KG1 (cell line): ENCODE data around the gene IL1R1.
A peak's percentile ranks its signal among the peaks of the same experiment; 100 is the strongest.
"Not testable (repeated sequence)": the region's sequence is repeated elsewhere in the genome, so short reads cannot be mapped to it uniquely, and the experiment has no call there.

ENCODE experiments used
- DNase-seq: peaks from one replicate; lab custom pipeline; 2025; lab: John Stamatoyannopoulos, UW

Gene IL1R1, protein sequence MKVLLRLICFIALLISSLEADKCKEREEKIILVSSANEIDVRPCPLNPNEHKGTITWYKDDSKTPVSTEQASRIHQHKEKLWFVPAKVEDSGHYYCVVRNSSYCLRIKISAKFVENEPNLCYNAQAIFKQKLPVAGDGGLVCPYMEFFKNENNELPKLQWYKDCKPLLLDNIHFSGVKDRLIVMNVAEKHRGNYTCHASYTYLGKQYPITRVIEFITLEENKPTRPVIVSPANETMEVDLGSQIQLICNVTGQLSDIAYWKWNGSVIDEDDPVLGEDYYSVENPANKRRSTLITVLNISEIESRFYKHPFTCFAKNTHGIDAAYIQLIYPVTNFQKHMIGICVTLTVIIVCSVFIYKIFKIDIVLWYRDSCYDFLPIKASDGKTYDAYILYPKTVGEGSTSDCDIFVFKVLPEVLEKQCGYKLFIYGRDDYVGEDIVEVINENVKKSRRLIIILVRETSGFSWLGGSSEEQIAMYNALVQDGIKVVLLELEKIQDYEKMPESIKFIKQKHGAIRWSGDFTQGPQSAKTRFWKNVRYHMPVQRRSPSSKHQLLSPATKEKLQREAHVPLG

DNA sequence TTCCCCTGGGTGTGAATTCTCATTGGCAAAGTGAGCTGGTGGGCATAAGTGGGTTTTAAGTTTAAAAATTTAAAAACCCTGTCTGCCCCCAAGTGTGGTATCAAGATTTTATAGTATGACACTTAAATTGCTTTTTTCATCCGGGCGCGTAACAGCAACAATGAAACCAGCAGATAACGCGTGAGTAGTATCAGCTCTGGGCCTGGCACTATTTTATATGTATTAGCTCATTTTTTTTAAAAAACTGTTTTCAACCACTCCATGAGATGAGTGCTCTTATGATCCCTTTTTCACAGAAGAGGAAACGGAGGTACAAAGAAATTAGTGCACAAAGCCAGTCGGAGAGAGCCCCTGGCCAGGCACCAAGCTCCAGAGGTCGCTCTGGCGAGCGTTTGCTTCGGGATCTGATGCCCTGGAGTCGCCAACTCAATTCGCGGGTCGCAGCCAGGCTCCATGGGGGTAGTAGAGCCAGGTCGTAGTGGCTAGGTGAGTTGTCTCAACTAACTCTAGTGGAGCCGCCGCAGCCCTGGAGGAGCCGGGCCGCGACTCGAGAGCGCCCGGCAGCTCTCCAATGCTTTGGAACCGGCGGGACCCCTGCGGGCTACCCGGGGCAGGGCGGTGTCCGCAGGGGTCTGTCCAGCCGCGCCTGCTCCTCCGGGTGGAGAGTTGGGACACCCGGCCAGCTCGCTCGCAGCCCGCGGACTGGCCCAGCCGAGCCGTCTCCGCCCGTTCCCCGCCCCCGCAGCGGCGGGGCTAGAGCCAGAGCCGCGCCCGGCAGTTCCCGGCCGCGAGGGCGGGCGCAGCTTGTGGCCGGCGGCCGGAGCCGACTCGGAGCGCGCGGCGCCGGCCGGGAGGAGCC is at the start of gene IL1R1:
IL1R1 (plus strand) TSS at position 777 of the 859 bp plus-strand sequence. CDS start 14,979 bp downstream, outside the sequence.
- no peak for DNase-seq

DNA sequence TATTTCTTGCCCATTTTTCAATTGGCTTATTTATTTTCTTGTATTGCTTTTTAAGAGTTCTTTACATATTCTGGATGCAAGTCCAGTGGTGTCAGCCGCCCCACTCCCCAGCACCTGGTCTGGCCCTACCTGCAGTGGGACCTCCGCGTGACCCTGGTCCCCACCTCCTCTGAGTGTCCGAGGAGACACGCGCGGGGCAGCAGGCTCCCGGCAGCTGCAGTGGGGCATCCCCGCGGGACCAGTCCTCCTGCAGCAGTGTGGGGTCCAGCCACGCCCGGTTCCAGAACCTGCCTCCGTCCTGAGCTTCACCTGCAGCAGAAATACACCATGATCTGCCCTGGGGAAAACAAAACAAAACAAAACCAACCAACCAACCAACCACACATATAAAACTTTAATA is 48.9 kb upstream of the IL1R1 start:
- DNase-seq, result no peak

DNA sequence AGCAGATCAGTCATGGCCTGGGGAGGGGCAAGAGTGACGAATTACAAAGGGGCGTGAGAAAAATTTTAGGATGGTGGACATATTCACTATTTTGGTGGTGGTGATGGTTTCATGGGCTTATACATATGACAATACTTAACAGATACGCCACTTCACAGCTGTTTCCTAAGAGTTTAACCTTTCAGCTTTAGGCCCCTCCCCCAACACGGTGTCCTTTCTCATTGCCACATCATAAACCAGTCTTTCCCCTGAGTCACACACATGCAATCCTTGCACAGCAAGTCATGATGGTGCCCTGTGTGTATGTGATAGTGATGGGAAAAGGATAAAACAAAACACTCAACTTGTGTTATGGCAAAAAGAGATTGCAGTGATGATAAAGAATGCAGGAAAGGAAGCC is 47.6 kb upstream of the IL1R1 start:
- no peak for DNase-seq

DNA sequence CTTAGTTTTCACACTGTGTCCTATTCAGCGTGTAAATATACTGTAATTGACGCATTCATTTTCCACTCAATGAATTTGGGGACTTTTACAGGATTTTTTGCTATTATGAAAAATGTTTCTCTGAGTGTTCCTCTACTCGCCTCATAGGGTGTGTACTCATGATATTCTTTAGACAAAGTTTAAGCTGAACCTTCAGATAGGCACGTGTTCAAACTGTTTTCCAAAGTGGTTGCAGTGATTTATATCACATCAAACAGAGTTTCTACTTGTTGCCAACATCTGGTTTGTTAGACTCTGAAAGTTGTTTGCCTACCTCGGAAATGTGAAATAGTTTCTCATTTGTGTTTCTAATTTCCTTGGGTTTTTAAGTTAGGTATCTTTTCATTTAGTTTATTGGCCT is 46.4 kb upstream of the IL1R1 start:
- DNase-seq, result no peak

DNA sequence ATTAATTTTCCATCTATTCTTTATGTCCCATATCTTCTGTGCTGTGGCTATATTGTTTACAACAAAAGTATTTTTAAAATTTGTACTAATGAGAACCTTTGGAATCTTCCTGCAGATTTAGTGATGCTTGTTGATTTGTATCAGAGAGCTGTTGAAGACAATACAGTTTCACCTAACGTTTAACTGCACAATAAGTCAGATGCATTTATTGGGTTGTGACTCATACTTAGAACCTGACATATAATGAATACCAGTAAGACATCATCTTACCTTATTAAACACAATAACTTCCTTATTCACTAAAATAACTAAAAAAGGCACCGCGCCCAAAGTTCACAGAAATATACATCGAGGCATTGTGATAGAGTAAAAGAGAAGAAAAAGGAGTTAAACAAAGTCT is 43.8 kb upstream of the IL1R1 start:
- no peak for DNase-seq

DNA sequence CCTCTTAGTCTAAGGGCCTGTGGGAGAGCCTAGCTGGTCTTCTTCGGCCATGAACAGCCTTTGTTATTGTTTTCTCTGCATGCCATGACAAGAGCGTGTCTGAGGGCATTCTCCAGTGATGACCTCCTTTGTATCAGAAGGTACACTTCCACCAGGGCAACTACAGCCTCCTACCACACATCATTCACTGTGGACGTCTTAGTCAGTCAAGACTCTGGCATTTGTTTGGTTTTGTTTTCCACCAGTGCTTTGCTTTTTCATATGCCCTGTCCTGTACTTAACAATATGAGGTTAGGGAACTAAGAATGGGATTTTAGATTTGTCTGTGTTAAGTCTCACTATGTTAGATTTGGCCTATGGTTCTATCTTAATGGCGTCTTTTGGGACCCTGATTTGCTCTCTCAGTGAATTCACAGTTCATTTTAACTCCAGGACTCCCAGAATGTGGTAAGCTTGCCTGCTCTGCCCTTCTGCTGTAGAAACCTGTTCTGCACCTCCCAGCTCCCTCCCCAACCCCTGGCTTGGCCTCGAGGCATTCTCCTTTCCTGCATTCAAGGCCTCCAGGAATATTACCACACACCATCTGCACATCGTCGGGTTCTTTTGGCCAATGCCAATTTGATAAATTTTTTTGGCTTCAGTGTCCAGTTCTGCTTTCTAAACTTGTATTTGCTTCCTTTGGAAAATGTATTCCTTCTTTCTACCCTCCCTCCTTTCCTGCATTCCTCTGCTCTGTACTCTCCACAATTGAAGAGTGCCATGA is 42.8 kb upstream of the IL1R1 start:
- DNase-seq, result no peak

DNA sequence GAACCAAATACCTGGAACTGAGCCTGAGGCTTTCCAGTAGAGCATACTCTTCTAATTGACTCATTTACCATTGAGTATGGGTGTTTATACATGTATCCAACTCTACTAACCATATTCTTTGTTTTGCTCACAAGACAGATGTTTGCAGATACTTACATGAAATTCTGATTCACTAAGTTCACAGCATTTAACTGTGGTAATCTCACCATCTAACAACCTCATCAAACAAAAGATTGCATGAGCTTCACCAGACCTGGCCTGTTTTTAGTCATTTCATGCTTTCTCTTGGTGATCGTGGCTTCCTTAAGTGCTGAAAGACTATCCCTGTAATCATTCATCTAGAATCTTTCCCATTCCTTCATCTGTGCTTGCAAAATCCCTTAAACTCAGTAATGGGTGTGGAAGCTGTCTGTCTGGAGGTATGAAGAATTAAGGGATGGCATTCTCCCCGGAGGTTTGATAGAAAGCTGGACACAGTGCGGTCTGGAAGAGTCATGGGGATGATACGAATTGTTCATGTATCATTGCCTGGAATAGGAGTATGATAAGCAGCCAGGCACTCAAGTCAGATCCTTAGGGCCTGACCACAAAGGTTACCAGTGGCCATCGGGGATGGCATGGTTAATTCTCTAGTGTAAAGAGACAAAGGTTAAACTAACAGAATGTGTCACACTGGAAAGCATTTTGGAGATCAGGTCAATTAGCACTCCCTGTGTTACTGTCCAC is 42.0 kb upstream of the IL1R1 start:
- no peak for DNase-seq

DNA sequence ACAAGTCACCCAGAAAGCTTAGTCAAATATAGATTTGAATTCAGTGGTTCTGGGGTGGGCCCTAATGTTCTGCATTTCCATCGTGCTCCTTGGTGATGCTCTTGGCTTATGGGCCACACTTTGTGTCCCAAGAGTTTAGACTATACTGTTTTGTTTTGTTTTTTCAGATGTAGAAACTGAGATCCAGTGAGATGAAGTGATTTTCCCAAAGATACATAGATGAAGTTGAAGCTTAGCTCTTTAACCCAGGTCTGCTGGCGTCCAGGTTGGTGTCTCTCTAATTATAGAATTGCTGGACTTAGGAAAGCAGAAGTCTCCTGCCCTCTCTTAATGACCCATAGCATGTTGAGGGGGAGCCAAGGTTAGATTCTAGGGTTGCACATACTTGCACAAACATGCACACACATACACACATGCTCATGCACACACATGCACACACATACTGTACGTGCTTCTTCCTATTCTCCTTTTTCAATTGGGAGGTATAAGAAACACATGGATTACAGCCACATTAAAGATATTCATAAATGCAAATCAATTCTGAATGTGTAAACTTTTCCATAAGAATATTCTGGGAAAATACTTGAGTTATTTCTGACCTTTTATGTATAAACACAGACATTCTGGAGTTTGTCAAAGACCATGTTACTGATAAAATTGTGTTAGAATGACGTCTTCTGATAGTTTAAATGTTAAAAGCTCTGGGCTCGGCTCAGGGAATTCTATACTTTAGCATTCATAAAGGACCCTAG is 41.3 kb upstream of the IL1R1 start:
- no peak for DNase-seq

DNA sequence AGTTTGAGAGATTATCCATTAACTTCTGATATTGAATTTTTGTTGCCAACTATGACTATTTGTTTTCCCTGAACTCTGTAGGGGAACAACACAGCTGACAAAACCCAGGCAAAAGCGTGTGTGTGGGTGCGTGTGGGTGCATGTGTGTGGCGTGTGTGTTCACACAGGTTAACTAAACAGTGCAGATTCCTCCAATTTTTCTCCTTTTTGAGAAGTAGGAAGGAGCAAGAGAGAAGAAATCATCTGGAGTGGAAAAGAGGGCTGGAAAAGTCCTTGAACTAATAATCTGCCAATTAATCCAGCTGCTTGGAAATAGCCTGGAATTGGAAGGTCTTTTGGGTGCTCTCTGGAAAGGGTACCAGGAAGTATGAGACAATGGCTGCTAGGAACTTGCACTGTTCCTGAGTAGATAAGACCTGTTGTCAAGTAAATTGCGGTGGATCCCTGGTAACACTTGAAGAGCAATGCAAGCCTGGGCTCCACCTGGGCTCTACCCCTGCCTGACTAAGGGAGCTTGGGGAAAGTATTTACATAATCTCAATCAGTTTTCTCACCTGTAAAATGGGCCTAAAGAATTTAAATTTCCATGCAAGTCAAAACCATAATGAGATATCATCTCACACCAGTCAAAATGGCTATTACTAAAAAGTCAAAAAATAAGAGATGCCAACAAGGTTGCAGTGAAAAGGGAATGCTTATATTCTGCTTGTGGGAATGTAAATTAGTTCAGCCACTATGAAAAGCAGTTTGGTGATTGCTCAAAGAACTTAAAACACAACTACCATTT is 40.5 kb upstream of the IL1R1 start:
- no peak for DNase-seq

DNA sequence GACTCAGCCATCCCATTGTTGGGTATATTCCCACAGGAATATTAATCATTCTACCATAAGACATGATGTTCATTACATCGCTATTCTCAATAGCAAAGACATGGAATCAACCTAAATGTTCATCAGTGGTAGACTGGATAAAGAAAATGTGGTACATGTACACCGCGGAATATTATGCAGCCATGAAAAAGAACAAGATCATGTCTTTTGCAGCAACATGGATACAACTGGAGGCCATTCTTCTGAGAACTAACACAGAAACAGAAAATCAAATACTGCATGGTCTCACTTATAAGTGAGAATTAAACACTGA is 40.0 kb upstream of the IL1R1 start:
- not testable (repeated sequence) for DNase-seq

DNA sequence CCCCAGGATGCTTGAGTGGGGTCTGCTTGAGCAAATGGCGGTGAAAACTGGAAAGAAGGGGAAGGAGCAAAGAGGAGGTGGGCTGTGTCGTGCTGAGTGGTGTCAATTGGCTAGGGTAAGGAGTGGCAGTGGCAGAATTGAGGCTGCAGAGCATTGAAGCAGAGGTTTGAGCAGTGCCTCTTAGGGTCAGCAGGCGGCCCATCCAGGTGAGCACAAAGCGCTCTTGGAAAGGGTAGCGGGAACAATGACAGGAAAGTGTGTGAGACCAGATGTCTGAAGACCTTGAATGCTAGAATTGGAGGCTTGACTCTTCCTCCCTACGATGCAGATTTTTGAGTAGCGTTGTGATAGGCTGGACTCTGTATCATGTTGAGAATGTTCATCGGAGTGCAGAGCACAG is 39.3 kb upstream of the IL1R1 start:
- DNase-seq, result no peak

DNA sequence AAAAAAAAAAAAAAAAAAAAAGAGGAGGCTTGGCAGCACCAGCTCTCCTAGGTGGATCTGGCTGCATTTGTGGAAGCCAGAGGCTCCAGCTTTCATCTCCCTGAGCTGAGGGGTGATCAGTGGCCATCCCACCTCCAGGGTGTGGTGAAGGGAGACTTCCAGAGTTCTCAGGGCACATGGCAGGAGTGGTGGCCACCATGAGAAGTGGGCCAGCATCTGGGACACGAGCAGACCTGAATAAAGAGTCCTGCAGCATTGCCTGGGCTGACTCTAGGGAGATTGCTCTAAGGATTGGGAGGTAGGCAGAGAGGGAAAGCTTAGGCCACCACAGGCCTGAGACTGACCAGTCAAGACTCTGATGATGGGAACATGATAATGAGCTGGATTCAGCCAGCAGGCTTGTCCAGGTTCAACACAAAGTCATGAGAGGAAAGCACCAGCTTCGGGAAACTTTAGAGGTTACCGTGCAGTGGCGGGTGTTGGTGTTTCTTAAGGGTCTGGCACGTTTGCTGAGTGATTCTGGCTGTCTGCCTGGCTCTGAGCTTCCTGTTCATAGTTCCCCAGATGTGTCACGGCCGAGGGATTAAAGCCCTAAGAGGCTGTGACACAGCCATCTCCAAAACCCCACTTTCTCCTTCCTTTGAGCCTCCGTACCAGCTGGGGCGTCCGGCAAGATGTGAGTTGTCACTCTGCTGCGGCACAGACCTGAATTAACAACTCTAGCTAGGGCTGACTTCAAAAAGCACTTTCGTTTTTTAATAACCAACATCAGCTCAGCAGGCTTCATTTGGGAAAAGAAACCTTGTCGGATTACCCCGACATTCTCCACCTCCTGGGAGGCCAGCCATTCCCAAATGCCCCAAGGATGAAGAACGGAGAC is 38.3 kb upstream of the IL1R1 start:
- peak; percentile 22 for DNase-seq

DNA sequence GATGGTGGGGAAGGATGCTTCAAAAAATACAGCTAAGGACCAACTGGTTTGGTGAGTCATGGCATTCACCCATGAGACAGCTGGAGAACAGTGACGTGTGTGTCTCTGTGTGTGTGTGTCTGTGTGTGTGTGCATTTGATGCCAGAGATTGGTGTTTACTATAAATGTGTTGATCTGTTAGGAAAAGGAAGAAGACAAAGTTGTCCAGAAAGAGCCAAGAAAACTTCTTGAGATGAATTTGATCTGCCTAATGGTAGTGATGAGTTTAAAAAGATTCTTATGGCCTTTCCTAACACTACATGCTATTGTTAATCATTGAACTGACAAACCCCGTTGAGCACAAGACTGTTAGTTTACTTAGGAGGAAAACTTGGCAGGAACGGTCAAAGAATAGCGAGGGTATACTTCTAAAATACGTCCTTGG is 36.4 kb upstream of the IL1R1 start:
- DNase-seq, result no peak

DNA sequence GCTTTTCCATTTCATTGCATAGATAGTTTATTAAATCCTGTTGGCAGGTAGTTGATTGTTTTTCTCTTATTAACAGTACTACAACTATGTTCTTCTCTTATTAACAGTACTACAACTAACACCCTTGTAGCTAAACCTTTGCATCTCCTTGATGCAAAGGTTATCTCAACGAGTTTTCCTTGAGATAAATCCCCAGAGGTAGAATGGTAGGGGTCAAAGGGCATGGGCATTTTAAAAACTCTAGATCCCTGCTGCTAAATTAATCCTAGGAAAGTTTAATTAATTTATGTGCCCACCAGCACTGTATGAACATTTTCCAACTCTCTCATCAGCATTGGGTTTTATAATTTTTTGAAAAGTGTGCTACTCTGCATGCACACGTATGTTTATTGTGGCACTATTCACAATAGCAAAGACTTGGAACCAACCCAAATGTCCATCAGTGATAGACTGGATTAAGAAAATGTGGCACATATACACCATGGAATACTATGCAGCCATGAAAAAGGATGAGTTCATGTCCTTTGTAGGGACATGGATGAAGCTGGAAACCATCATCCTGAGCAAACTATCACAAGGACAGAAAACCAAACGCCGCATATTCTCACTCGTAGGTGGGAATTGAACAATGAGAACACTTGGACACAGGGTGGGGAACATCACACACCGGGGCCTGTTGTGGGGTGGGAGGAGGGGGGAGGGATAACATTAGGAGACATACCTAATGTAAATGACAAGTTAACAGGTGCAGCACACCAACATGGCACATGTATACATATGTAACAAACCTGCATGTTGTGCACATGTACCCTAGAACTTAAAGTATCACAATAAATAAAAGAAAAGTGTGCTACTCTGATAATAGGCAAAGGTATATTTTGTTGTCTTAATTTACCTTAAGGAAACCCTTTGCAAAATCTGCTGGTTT is 35.5 kb upstream of the IL1R1 start:
- not testable (repeated sequence) for DNase-seq

DNA sequence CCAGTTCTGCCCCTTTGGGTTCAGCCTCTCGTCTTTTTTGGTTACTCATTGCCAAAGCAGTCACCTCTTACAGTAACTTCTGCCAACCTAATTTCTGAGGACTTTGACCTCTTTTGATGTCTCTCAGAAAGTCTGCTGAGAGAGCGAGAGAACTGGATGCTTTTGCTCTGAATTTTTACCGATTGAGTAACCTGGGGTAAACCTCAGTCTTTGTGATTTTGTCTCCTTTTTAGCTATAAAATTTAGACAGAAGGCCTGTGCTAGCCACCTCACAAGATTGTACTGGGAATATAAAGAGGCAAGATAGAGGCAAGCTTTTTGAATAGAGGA is 34.8 kb upstream of the IL1R1 start:
- DNase-seq, result no peak

DNA sequence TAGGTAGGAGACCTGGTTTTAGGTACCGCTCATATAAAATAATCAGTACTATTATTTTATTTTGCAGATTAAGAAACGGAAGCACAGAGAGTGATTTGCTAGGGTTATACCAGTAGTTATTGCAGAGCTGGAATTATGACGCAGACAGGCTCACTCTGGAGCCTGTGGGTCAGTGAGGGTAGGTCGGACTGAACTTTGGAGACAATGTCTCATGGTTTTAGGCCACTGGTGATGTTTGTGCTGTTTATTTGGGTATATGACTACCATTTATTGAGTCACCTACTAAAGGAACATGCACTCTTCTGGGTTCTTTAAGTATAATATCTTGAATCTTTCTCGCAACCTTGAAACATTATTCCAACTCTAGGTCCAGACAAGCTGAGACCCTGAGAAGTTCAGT is 33.5 kb upstream of the IL1R1 start:
- DNase-seq, result no peak

DNA sequence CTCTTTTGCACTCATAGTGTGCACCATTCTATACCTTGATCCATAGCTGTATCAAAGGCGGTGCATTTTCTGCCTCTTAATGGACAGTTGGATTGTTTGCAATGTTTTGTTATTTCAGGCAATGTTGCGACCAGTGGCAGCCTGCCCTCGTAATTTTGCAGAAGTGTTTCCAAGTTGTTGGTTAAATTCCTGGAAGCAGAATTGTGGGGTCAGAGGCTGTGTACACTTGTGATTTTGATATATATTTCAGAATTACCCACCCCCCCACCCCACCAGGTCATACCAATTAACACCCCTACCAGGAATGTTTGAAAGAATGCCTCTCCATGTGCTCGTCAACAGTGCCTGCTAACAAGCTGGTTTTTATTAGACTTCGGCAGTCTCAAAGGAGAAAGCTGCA is 32.4 kb upstream of the IL1R1 start:
- DNase-seq, result no peak
